T-helper 2 cell (primary cell): ENCODE data around the gene JAML.
A peak's percentile ranks its signal among the peaks of the same experiment; 100 is the strongest.

Experiments
- DNase-seq, 5 experiments: peaks; one replicate each; pipeline versions ENCODE4 v3.0.0 to v3.0.0-alpha.2; 2012 to 2022

JAML gene

DNA sequence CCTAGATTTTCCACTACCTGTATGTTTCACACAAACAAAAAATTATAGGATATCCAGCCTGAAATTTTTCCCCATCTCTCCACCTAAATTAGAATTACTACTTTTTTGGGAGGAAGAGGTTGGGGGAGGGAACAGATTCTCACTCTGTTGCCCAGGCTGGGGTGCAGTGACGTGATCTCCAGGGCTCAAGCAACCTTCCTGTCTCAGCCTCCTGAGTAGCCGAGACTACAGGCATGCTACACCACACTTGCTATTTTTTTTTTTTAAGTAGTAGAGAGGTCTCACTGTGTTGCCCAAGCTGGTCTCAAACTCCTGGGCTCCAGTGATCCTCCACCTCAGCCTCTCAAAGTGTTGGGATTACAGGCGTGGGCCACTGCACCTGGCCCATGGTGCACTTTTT lies 9.5 kb downstream of the JAML start:
- DNase-seq, result peak in 1 of 5 experiments; percentile 80

- DNase-seq, result no peak
Measured at GRCh38 chr11:118214210-118214914, 10.4 kb downstream of the JAML start.

DNA sequence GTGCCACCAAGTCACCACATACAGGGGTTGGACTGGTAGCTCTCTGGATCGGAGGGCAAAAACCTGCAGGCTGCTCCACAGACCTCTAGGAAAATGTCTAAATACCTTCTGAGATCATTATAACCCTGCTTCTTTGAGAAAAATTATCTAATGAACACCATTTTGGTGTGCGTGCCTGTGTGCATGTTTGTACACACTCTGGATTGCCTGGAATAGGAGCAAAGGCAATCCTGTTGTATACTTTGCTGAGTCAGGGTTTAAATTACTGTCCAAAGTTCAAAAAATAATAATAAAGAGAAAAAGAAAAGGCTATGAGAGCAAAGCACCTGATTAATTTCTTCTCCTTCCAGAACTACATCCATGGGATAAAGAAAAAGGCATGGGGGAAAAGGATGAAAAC lies 11.0 kb downstream of the JAML start:
- no peak for DNase-seq

DNA sequence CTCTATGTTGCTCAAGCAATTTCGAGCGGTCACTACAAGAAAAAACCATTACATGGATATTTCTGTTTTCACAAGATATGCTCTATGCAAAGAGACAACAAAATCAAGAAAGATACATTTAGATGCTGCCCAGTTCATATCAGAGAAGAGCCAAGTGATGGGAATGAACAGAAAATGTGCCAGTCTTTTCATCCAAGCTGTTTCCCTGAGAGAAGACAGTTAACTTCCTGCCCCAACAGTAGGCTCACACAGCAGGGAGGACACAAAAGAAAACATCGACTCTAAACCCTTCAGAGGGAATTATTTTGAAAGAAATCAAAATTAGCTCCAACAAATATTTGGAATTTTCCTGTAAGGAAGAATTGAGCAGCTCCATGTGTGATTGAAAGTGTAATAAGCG lies 11.6 kb downstream of the JAML start:
- no peak for DNase-seq

DNA sequence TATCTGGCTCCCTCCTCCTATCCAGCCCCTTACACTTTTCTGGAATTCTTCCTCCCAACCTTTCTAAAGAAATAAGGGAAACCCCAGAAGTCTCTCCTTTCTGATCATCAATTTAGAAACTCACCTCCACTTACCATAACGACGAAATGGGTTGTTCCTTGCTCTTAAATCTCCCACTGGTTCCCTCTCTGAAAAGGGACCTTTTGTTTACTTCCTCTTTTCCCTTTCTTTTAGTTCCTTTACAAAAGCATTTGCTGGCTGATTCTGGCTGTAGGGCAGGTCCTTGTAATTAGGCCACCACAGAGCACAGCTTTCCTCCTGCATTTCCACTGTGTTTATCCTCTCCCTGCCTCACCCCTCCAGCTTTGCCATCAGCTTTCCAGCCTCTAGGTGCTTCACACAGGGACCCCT lies 12.0 kb downstream of the JAML start:
- DNase-seq, result no peak

- DNase-seq, result no peak
Measured at GRCh38 chr11:118212131-118212725, 12.6 kb downstream of the JAML start.

DNA sequence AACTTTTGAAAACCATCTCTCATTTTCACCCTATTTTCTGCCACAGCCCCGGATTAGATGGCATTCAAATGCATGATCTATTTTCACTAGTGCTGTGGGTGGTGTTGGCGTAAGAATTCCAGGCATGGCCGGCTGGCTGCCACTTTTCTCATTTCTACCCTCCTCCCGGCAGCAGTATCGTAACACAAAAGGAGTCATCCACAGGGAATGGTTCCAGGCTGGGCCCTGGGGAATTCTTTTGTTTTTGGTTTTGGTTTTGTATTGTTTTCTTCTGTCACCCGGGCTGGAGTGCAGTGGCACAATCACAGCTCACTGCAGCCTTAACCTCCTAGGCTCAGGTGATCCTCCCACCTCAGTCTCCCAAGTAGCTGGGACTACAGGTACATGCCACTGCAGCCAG lies 13.8 kb downstream of the JAML start:
- DNase-seq, result no peak

GRCh38 chr11:118210323-118210722 lies 14.5 kb downstream of the JAML start:
- DNase-seq, result no peak

DNA sequence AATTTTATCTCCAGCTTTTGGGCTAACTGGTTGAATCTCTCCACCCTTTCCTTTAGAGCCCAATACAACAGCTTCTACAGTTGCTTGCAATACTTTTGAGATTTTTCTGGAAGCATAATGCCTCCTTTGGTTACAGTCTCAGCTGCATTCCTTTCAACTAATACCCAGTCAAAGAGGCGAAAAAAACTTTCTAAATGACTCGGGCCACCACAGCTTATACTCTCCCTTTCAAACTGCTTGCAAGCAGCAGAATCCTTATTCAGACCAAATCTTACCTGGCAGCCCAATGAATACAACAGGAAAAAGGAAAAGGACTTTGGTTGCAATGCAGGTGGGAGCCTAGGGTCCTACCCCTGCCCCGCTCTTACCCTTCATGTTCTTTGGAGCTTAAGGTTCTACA lies 15.8 kb downstream of the JAML start:
- DNase-seq, result no peak

GRCh38 chr11:118207079-118207478 lies 17.7 kb downstream of the JAML start:
- DNase-seq, result peak in 1 of 5 experiments; percentile 53

GRCh38 chr11:118206391-118207031 lies 18.3 kb downstream of the JAML start:
- no peak for DNase-seq

DNA sequence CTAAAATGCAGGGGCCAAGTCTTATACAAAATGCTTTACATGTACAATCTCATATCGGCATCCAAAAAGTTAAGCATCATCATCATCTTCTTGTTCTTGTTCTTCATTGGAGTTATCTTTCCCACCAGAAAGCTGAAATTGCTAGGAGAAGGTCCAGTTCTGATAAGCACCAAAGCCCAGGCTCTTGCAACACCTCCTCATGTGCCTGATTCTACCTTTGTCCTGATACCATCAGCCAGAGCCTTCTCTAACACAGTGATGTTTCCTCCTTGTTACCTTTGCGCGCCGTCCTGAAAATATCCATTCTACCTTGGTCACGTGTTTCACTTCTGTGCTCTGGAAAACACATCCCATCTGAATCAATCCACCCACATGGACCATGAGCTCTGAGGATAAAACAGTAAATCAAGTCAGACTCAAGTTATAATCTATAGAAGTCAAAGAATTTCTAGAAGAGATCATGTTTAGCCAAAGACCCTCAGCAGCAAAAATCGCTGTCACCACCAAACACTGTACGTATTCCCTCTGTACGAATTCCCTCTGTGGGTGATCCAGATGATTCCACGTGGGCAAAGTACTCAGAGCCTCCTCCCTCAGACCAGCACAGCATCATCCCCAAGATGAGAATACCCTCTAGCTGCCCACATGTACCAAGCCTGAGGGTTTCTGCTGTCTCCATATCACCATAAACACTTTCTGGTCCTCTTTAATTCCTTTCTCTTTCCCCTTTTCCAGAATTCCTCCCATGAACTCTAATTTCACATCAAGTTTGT lies 19.0 kb downstream of the JAML start:
- DNase-seq, result no peak

DNA sequence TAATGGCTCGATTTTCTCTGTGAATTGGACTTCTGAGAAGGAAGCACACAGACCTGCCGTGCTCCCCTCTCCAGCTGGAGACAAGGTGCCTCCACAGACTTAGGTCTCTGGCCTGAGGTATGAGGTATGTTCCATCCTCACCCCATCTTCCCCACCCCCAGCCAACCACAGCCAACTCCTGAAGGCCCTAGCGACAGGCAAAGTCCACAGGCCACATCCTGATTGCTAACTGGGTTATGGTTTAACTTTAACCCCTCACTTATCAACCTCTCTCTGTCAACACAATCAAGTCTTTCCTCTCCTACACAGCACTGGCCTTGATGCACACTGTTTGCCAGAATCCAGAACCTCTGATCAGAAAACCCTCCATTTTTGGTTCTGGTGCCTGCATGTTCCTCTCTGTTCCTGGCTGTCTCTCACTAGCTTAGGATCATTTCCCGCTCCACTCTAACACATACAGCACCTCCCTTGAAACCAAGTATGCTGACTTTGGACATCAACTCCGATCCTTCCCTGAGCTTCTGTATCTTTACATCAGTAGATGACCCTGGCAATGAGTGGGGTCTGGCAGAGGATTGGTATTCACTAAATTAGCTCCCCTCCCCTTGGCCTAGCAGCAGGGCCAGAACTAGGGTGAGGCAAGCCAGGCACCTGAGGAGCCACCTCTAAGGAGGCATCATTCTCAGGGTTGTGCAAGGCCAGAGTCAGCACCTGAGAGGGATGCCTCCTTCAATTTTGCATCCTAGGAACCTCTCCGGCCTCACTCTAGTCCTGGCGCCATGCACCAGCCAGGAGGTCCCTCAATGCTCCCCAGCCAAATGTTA lies 22.0 kb downstream of the JAML start:
- peak in 3 of 5 experiments; percentile 27 to 98 (median 84) for DNase-seq

DNA sequence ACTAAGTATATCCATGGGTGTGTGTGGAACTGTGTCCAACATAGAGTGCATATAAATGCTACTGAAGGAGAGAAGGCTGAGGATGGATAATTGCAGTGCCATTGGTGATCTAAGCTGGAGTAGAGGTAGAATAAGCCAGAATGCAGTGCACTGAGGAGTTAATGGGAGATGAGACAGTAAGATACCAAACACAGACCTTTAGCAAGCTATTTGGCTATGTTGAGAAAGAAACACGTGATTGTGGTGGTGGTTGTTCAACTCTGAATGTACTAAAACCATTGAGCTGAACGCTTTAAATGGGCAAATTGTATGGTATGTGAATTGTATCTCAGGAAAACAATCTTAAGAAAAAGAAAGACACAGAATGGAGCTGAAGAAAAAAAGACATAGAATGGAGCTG lies 22.8 kb downstream of the JAML start:
- DNase-seq, result peak in 1 of 5 experiments; percentile 87

DNA sequence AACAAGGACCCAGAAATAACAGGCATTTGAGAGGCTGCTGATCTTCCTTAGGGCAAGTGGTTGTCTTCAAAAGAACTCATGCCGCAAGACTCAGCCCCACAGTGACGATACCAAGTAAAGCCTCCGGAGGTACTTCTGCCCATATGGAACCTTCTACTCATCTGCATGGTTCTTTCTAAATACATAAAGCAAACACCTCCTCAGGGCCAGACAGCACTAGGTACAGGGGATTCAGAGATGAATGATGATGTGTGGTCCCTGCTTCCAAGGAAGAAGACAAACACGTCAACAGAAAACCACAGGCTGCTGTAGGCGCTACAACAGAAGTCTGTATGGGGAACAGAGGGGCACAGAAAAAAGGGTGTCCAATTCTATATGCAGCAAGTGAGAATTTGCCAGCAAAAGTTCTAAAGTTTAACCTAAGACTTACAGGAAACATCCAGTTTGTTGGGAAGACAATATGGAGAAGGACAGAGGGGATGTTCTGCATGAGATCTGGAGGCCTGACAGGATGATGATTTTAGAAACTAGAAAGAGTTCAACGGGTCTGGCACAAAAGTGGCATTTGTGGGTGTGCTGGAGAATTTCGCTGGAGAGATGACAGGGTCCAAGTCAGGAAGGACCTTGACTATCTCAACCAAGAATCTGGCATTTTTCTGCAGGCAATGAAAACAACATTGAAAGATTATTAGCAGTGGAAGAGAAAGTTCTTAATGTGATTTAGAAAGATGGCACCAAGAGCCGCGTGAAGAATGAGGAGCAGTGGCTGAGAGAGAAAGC lies 23.7 kb downstream of the JAML start:
- peak in 3 of 5 experiments; percentile 22 to 99 (median 70) for DNase-seq

GRCh38 chr11:118200497-118200896 lies 24.3 kb downstream of the JAML start:
- DNase-seq, result no peak

GRCh38 chr11:118199135-118199534 lies 25.7 kb downstream of the JAML start:
- no peak for DNase-seq

GRCh38 chr11:118198370-118198769 lies 26.4 kb downstream of the JAML start:
- DNase-seq, result peak; percentile 68 to 84 (median 77)

- no peak for DNase-seq
Measured at GRCh38 chr11:118194835-118195627, 29.8 kb downstream of the JAML start.

DNA sequence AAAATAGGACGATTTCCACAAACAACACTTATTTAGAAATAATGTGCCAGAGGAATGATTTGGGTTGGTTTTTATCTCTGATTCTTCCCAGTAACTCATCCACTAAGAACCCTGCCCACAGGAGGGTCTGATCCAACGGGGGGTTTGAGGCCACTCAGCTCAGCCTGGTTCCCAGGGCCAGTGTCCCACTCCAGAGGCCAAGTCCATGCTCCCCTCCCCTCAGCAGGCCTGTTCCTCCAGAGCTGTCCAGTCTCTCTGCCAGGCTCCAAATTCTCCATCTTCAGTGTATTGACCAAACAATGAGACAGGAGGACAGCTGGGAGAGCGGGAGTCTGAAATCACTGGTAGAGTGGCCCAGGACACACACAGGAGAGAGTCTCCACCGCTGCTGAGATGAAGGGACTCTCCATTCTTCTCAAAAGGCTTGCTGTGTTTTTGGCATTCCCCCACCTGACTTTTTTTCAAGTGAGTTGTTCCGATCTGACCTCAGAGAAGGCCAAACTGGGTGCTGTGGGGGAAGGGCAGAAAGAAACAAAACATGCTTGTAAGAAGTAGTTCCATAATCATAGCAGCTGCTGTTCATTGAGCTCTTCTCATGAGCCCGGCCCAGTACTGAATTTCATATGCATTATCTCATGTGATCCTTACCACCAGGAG lies 30.8 kb downstream of the JAML start:
- DNase-seq, result no peak
